Common myeloid progenitor, CD34-positive (primary cell): ENCODE measurements around the gene KSR2.
"Not testable (repeated sequence)": the region's sequence is repeated elsewhere in the genome, so short reads cannot be mapped to it uniquely, and the experiment has no call there.

Source experiments
- CTCF ChIA-PET: fragments of 350-600 bp; sonication (Branson Sonifier 250); formaldehyde crosslinking; loops from one replicate; lab custom pipeline; 2021; ENCODE audit warnings: antibody characterized with exemption; lab: Charles Lee
- POLR2A ChIA-PET: fragments of 350-600 bp; sonication (Branson Sonifier 250); formaldehyde crosslinking; loops from one replicate; lab custom pipeline; 2021; ENCODE audit warnings: antibody characterized with exemption; lab: Charles Lee
- DNase-seq, 3 donors: peaks; one replicate each; pipeline versions ENCODE4 v3.0.0 to v3.0.0-alpha.2; 2013
- H3K27ac ChIP-seq, 2 experiments: 1 replicate in 1 of 2; 2 replicates in 1 of 2; pipeline ENCODE4 v1.7.0; 2013; ENCODE audit warnings: inconsistent platforms in 2 of 2, low read length in 2 of 2, mild to moderate bottlenecking in 2 of 2, low read depth in 1 of 2, moderate library complexity in 1 of 2; ENCODE audit not compliant: severe bottlenecking in 2 of 2, insufficient read depth in 1 of 2, poor library complexity in 1 of 2
- H3K27me3 ChIP-seq, 5 experiments: replicated peaks in 2 of 5; 1 replicate in 3 of 5; 2 replicates in 2 of 5; pipeline versions ENCODE4 v1.6.1 to v1.7.0; 2013; ENCODE audit warnings: low read length in 4 of 5, mild to moderate bottlenecking in 2 of 5, moderate library complexity in 2 of 5, inconsistent platforms in 1 of 5; ENCODE audit not compliant: insufficient read depth in 5 of 5, control insufficient read depth in 4 of 5
- H3K36me3 ChIP-seq, 4 experiments: 1 replicate in 2 of 4; 2 replicates in 2 of 4; pipeline versions ENCODE4 v1.6.1 to v1.7.0; 2013; ENCODE audit warnings: low read length in 3 of 4, control low read depth in 1 of 4, mild to moderate bottlenecking in 1 of 4; ENCODE audit not compliant: control insufficient read depth in 4 of 4, insufficient read depth in 4 of 4
- H3K4me1 ChIP-seq, 4 experiments: 1 replicate in 3 of 4; 2 replicates in 1 of 4; pipeline versions ENCODE4 v1.6.1 to v1.7.1; 2013; ENCODE audit warnings: low read length in 3 of 4, mild to moderate bottlenecking in 3 of 4, control low read depth in 1 of 4, inconsistent platforms in 1 of 4, moderate library complexity in 1 of 4; ENCODE audit not compliant: control insufficient read depth in 4 of 4, insufficient read depth in 4 of 4; ENCODE audit errors: control extremely low read depth in 1 of 4
- H3K4me3 ChIP-seq, 7 experiments: 1 replicate in 4 of 7; 2 replicates in 3 of 7; pipeline versions ENCODE4 v1.5.1 to v1.7.0; 2013; ENCODE audit warnings: mild to moderate bottlenecking in 7 of 7, low read length in 6 of 7, moderate library complexity in 6 of 7, inconsistent platforms in 2 of 7, low read depth in 2 of 7, control low read depth in 1 of 7; ENCODE audit not compliant: insufficient read depth in 4 of 7, control insufficient read depth in 1 of 7; ENCODE audit errors: extremely low read depth in 1 of 7
- H3K9me3 ChIP-seq, 5 experiments: 1 replicate in 4 of 5; 2 replicates in 1 of 5; pipeline versions ENCODE4 v1.6.1 to v1.7.1; 2013; ENCODE audit warnings: low read length in 4 of 5, mild to moderate bottlenecking in 2 of 5, inconsistent platforms in 1 of 5, low read depth in 1 of 5, moderate library complexity in 1 of 5; ENCODE audit not compliant: control insufficient read depth in 4 of 5, insufficient read depth in 2 of 5; ENCODE audit errors: control extremely low read depth in 1 of 5
- WGBS: methylation state at CpG from one replicate; pipeline ENCODE4 v1.1.5; 2013; ENCODE audit not compliant: insufficient coverage; 5-methylcytosine and 5-hydroxymethylcytosine counted together

Gene KSR2

DNA sequence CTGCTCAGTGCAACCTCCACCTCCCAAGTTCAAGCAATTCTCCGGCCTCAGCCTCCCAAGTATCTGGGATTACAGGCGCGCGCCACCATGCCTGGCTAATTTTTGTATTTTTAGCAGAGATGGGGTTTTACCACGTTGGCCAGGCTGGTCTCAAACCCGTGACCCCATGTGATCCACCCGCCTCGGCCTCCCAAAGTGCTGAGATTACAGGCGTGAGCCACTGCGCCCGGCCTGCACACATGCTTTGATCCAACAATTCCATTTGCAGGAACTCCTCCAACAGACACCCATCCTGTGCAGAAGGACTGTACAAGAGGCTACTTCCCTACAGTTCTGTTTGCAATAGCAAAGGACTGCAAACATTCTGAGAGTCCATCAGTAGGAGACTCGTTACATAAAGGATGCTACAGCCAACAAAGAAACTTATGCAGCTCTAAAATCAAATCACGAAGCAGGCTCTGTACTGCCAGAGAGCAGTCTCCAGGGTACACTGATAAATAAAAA, 108.0 kb downstream of the KSR2 start:
- DNase-seq, H3K4me1 ChIP-seq, H3K27me3 ChIP-seq, H3K4me3 ChIP-seq, H3K36me3 ChIP-seq, H3K27ac ChIP-seq, CTCF ChIA-PET, POLR2A ChIA-PET: not testable (repeated sequence)
- peaks cover 0 to 11% (median 8%) of the 10 kb centered on the region in 5 experiments for H3K9me3 ChIP-seq
- 87% methylated on average over 7 of the region's 13 CpGs for WGBS

DNA sequence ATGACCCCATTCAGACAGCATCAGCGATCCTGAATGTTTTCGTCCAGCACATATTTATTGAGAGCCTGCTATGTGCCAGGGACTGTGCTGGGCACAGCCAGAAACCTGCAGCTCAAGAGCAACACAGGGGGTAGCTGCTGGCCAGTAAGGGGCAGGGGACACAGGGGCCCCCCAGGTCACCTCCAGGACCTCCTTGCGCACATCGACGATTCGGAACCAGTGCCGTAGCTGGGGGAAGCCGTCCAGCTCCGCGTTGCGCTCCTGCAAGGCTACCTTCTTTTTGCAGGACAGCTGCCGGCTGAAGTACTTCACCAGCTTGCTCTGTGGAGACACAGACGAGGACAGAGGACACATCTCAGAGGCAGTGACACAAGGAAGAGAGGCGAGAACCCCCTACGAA, 108.7 kb downstream of the KSR2 start:
- CTCF ChIA-PET = interaction anchor here (1.6 kb wide), 1 partner anchor 10 kb away, joined by 5 read pairs; no protein-coding TSS in a partner anchor

DNA sequence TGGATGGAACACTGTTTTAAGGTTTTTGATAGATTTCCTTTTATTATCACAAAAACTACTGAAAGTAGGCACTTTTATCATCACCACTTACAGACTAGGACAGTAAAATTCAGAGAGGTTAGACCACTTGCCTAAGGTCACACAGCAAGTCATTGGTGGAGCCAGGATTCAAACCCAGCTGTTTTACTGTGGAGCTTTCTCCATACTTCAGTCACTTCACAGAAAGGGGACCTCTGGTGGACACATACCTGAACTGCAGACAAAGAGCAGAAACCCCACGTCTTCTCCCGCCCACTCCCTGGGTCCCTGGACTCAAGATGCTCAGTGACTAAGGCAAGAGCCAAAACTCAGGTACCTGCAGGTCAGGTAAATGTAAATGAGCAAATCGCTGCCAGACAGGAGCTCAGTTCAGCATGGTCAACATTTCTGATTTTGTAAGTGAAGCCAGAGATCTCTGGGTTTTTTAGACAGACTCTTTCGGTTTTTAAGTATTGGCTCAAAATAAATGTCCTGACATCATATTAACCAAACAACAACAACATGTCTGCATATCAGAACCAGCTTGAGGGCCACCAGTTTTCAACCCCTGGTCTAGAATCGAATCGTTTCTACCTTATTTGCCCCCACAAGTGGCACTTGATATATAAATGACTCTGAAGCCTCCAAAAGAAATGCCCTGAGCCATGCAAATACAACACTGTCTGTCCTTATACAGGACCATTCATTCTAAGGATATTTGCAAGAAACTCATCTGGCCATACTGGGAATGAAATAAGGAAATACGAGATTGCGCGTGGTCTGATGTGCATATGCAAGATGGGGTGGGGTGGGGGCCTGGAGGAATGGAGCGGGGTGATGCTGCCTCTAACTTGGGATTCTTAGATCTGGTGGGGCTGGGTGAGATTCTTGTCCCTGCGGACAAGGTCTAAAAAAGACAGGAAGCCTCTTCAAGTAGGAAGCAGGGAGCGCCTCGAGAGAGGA, 110.9 kb downstream of the KSR2 start:
- CTCF ChIA-PET = interaction anchor here (0.8 to 1.7 kb wide), 5 partner anchors 8 to 21 kb away, joined by 3 to 9 read pairs (median 4); no protein-coding TSS in a partner anchor
- Histone ChIP-seq H3K36me3 (no peaks in the 10 kb centered on the region), H3K4me3 (no peak overlapping the region), H3K9me3 (peaks cover 0 to 7% (median 3%) of the 10 kb centered on the region in 5 experiments), H3K4me1 (no peaks in the 10 kb centered on the region), H3K27ac (no peak overlapping the region), H3K27me3 (peaks cover 0 to 2% (median 0%) of the 10 kb centered on the region in 5 experiments)
- WGBS = 72% methylated on average over 12 of the region's 13 CpGs
- DNase-seq = peak; percentile 34 to 69 (median 67)
- POLR2A ChIA-PET = no interaction called here

More for the DNA sequence above, 108.7 kb downstream of the KSR2 start:
- Histone ChIP-seq H3K4me3 (no peak overlapping the region), H3K4me1 (no peaks in the 10 kb centered on the region), H3K27ac (no peak overlapping the region), H3K9me3 (peaks cover 0 to 11% (median 8%) of the 10 kb centered on the region in 5 experiments), H3K36me3 (no peaks in the 10 kb centered on the region), H3K27me3 (peaks cover 0 to 3% (median 0%) of the 10 kb centered on the region in 5 experiments)
- no peak for DNase-seq
- POLR2A ChIA-PET = no interaction called here
- 92% methylated on average over 11 of the region's 15 CpGs for WGBS

DNA sequence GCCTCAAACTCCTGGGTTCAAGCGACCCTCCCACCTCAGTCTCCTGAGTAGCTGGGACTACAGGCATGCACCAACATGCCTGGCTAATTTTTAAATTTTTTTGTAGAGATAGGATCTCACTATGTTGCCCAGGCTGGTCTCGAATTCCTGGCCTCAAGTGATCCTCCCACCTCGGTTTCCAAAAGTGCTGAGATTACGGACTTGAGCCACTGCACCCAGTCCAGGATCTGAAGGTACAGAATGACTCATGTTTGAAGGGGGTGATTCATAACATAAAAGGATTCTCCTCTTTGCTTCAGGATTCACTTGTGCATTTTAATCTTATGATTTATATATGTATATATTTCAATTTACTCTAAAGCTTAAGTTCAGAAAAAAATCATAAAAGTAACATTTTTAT, 111.7 kb downstream of the KSR2 start:
- H3K4me3 ChIP-seq, DNase-seq, POLR2A ChIA-PET, H3K36me3 ChIP-seq, H3K27me3 ChIP-seq, H3K9me3 ChIP-seq, H3K27ac ChIP-seq, H3K4me1 ChIP-seq: not testable (repeated sequence)
- WGBS = 82% methylated on average over 4 of the region's 4 CpGs
- CTCF ChIA-PET = interaction anchor here (1.0 to 1.7 kb wide), 4 partner anchors 8 to 20 kb away, joined by 3 to 9 read pairs (median 4); no protein-coding TSS in a partner anchor

DNA sequence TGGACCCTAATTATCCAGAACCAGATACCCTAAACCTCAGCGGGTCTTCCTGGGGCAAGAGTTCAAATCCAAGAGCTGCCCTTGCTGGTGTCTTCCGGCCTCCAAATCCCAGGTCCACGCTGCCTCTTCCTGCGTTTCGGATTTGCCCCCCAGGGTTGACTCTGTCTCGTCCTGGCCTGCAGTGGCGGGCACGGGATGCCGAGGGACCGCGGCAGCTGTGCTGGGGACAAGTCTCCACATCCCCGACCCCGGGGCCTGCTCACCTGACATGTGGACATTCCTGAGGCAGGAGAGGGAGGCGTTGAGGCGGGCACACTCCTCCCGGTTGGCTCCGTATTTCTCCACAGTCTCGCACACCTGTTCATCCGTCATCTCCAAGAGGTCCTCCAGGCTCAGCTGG, 113.6 kb downstream of the KSR2 start:
- peaks cover 0 to 2% (median 0%) of the 10 kb centered on the region in 5 experiments for H3K27me3 ChIP-seq
- H3K27ac ChIP-seq = no peak overlapping the region
- ChIA-PET CTCF (interaction anchor here (0.6 to 0.9 kb wide), 3 partner anchors 118 to 1829 kb away, joined by 3 to 4 read pairs (median 3); partner anchors contain the start of gene RFC5), POLR2A (interaction anchor here (0.7 kb wide), 1 partner anchor 1280 kb away, joined by 5 read pairs; no protein-coding TSS in a partner anchor)
- peaks cover 0 to 7% (median 3%) of the 10 kb centered on the region in 5 experiments for H3K9me3 ChIP-seq
- H3K4me3 ChIP-seq = no peak overlapping the region
- DNase-seq = no peak
- H3K36me3 ChIP-seq = no peaks in the 10 kb centered on the region
- 92% methylated on average over 12 of the region's 19 CpGs for WGBS
- H3K4me1 ChIP-seq = no peaks in the 10 kb centered on the region

DNA sequence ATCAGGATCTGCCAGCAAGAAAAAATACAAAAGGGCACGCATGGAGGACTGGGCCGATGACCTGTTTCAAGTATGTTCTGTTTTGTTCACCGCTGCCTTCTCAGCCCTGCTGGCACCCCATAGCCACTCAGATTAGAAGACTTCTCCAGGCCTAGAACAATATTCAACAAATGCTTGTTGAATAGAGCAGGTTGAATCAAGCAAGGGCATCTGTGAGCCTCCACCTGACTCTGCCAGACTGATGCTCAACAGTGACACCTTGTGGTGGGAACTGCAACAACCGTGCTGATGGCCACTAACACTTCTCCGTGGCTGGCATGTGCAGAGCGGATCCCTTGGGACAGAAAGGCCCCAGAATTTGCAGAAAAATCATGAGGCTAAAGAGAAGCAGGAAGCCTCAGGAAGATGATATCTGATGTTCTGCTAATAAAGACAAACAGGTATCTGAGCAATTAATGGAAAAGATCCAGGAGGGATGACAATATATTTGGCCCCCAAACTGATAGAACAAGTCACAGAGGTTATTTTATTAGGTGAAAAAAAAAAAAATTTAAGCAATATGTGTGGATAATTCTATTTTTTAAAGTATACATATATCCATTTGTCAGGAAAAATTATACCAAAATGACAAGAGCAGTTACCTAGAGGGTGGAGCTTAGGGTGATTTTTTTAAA, 114.3 kb downstream of the KSR2 start:
- Histone ChIP-seq H3K9me3 (peaks cover 0 to 7% (median 3%) of the 10 kb centered on the region in 5 experiments), H3K4me1 (no peaks in the 10 kb centered on the region), H3K4me3 (no peak overlapping the region), H3K27ac (no peak overlapping the region), H3K36me3 (no peaks in the 10 kb centered on the region), H3K27me3 (peaks cover 0 to 2% (median 0%) of the 10 kb centered on the region in 5 experiments)
- WGBS = 61% methylated on average over 3 of the region's 6 CpGs
- DNase-seq = peak; percentile 40 to 64 (median 62)
- POLR2A ChIA-PET = interaction anchor here (0.7 kb wide), 1 partner anchor 1281 kb away, joined by 5 read pairs; no protein-coding TSS in a partner anchor
- CTCF ChIA-PET = interaction anchor here (0.6 to 0.9 kb wide), 3 partner anchors 119 to 1830 kb away, joined by 3 to 4 read pairs (median 3); partner anchors contain the start of gene RFC5
